Epithelial cell of prostate (primary cell): Measurements from ENCODE around the gene TADA3.

Source experiments
- DNase-seq: peaks from one replicate; pipeline ENCODE4 v3.0.0-alpha.2; 2011; ENCODE audit warnings: low read depth, low spot score
- H3K27ac ChIP-seq: fragments of 450-650 bp; 2 replicates; pipeline ENCODE4 v1.5.1; 2017; ENCODE audit warnings: mild to moderate bottlenecking

TADA3 gene

GRCh38 chr3:9810846-9811245 is 18.6 kb upstream of the TADA3 start:
- no peak for DNase-seq
- H3K27ac ChIP-seq: no peak overlapping the region

DNA sequence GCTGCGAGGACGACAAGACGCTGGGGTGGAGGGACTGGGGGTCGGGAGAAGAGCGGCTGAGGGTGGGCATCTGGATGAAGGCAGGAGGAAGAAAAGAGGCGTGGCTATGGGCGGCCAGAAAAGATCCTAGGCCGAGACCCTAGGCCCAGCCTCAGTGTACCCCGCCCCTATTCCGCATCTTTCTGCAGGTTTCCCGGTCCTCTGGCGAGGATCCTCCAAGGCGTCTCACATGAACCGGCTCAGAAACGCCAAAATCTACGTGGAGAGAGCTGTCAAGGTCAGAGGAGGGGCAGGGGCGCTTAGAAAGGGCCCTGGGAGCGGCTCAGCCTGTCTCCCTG is 18.1 kb upstream of the TADA3 start:
- H3K27ac ChIP-seq: peak overlapping the region; percentile 72
- DNase-seq: no peak

DNA sequence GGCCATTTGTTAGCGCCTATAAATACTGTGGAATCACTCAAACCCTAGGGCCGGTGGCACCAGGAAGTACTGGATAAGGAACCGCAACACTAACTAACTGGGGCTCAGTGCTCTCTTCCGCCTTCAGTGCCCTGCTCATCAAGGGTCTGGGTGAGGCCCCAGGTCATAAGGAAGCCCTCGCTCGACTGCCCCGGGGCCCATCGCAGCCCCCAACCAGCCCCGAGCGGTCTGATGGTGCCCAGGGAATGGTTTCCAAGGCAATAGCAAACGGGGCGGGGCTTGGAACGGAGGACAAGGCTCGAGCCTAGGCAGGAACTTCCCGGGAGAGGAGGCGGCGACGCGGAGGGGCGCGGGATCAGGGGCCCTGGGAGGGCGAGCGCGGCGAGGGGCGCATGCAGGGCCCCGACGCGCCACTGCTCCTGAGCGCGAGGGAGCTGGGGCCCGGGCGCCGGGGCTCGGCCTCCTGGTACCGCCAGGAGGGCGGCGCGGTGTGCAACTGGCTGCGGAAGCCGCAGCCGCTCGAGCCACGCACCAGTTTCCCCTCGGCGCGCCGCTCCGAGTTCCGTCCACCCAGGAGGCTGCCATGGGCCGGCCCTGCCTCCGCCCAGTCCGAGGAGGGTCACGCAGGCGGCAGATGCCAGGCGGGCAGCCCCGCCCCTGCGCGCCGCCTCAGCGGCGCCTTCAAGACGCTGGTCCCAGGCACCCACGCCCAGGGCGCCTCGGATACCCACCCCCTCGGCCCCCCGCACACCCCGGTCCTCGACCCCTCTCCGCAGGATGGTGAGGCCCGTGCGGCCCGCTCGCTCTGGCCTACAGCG is 17.6 kb upstream of the TADA3 start, which contains the start of gene TTLL3:
TTLL3 (plus strand) TSS at position 648 of the 818 bp plus-strand sequence. CDS start 400 bp downstream, outside the sequence.
- H3K27ac ChIP-seq: peak within 1 kb of the TSS; percentile 72
- no peak for DNase-seq

- H3K27ac ChIP-seq: peak overlapping the region; percentile 72
- DNase-seq: no peak
Observed at GRCh38 chr3:9809239-9809614, 17.0 kb upstream of the TADA3 start.

DNA sequence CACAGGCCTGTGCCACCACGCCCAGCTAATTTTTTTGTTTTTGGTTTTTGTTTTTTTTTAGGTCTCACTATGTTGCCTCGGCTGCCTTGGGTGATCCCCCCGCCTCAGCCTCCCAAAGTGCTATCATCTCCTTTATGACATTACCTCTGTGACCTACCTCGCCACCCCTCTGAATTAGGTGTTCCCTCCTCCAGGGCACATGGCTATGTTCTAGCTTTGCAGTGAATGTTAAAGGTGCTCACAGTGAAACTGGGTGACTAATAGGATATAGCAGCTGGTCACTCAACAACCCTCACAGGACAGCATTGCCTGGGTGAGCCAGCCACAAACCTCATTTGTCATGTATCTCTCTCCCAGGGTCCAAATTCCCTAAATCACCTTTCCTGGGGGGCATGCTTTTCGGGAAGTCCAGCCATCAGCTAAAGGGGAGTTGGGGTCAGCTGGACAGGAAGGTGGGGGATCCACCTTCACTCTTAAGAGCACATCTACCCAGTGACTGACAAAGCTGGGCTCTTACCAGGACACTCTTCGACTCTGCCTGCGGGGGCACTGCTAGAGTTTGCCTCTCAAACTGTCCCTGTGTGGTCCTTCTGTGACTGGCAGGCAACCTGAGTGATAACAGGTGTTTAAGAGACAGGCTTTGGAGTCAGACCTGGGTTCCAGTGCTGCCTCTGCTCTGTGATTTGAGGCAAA is 16.2 kb upstream of the TADA3 start:
- peak overlapping the region; percentile 72 for H3K27ac ChIP-seq
- DNase-seq: no peak

DNA sequence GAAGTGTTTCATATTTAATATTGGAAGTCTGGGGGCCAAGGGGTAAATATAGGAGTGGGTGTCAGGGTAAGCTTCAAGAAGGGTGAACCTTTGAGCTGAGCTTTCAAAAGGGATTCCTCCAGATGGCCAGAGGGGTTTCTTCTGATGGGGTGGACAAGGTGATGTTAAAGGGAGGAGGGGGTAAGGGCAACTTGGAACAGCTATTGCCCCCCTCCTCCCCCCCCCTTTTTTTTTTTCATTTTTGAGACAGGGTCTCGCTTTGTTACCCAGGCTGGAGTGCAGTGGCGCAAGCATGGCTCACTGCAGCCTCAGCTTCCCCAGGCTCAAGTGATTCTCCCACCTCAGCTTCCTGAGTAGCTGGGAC is 15.7 kb upstream of the TADA3 start:
- DNase-seq: no peak
- peak overlapping the region; percentile 72 for H3K27ac ChIP-seq

GRCh38 chr3:9806688-9807589 is 14.7 kb upstream of the TADA3 start:
- DNase-seq: no peak
- peak overlapping the region; percentile 72 for H3K27ac ChIP-seq

DNA sequence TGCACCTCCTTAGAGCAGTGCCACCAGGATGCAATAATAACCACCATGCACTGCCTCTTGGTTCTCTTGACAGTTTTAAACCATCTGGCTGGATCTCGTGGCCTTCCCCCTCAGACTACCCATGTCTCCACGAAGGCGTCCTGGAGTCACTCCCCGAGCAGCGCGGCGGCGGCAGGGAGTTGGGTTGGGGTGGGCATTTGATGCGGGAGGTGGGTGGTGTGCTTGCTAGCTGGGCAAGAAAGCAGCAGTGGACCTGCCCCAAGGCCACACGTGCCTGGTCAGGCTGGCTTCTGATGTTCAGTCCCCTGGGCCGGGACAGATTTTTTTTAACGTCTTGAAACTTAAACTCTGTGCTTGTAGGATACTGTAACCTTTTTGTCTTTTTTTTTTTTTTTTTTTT is 13.9 kb upstream of the TADA3 start:
- H3K27ac ChIP-seq: no peak overlapping the region
- no peak for DNase-seq

GRCh38 chr3:9804996-9805395 is 12.7 kb upstream of the TADA3 start:
- H3K27ac ChIP-seq: no peak overlapping the region

DNA sequence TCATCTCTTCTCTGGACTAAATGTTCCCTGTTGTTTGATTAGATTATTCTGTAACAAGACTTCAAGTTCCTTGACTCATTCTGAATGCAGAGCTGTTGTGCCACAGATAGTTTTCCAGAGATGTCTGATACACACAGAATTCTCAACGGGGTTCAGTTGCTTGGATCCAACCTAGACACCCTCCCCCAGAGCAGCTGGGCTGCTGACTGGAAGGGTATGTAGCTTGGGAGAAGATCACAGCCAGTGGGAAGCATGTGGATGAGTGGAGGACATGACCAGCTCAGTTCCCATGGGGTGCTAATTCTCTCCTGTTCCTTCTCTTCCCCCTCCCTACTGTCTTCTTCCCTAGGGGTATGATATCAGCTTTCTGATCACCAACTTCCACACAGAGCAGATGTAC is 11.2 kb upstream of the TADA3 start:
- DNase-seq: no peak

More at GRCh38 chr3:9804996-9805395, 12.7 kb upstream of the TADA3 start:
- no peak for DNase-seq

DNA sequence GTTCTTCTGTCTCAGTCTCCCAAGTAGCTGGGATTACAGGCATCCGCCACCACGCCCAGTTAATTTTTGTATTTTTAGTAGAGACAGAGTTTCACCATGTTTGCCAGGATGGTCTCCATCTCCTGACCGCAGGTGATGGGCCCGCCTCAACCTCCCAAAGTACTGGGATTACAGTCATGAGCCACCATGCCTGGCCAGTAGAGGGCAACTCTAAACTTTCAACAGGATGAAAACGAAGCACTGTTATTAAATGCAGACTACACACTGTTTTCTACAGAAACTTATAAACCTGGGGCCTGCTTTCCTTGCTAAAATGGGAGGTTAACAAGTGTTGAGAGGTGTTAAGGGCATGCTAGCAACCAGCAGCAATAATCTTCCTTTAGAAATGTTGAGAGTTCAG is 8.3 kb upstream of the TADA3 start:
- no peak overlapping the region for H3K27ac ChIP-seq
- no peak for DNase-seq

More for the DNA sequence above, 11.2 kb upstream of the TADA3 start:
- no peak overlapping the region for H3K27ac ChIP-seq

GRCh38 chr3:9797196-9797945 is 5.1 kb upstream of the TADA3 start:
- no peak overlapping the region for H3K27ac ChIP-seq
- no peak for DNase-seq

DNA sequence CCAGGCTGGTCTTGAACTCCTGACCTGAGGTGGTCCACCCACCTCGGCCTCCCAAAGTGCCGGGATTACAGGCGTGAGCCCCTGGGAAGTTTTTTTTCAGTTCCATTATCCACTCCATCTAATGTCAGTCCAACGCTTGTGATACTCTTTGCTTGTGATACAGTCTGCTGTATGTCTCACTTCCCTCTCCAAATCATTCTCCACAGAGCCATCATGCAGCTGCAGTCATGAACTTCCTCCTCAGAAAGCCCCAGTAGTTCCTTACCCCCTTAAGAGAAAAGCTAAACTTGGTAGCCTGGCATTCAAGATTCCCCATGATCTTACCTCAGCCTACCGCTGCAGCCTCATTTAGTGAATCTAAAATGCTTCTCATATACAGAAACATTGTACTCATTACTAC is 2.9 kb upstream of the TADA3 start:
- no peak for DNase-seq
- no peak overlapping the region for H3K27ac ChIP-seq

DNA sequence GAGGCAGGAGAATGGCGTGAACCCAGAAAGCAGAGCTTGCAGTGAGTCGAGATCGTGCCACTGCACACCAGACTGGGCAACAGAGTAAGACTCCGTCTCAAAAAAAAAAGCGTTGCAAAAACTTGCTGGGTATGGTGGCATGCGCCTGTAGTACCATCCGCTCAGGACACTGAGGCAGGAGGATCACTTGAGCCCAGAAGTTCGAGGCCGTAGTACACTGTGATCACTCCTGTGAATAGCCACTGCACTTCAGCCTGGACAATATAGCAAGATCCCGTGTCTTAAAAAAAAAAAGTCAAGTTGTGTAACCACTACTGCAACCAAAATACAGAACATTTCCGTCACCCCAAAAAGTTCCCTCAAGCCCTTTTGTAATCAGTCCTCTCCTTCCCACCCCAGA is 2.1 kb upstream of the TADA3 start:
- no peak for DNase-seq
- no peak overlapping the region for H3K27ac ChIP-seq

- no peak for DNase-seq
Observed at GRCh38 chr3:9793161-9793781, 998 bp upstream of the TADA3 start.

GRCh38 chr3:9791790-9792404 is 376 bp downstream of the TADA3 start:
- no peak for DNase-seq

More at GRCh38 chr3:9793161-9793781, 998 bp upstream of the TADA3 start:
- H3K27ac ChIP-seq: peak overlapping the region; percentile 86

DNA sequence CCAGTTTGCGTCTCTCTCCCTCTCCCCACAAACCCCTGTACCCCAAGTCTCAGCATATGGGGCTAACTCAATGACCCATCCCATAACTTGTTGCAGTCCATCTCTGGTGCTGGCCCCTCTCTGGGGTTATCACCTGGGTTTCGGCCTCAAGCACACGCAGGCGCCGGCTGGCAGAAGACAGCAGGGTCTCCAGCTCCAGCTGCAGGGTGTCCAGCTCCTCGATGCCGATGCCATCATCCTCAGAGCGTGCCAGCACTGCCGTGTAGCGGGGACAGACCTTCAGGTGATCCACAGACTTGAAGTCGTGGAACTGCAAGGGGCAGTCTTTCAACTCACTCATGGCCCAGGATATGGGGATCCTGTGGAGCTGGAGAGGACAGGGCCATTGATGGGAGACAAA is 1.1 kb downstream of the TADA3 start:
- DNase-seq: no peak
- H3K27ac ChIP-seq: peak overlapping the region; percentile 86

More at GRCh38 chr3:9791790-9792404, 376 bp downstream of the TADA3 start:
- H3K27ac ChIP-seq: peak overlapping the region; percentile 86

DNA sequence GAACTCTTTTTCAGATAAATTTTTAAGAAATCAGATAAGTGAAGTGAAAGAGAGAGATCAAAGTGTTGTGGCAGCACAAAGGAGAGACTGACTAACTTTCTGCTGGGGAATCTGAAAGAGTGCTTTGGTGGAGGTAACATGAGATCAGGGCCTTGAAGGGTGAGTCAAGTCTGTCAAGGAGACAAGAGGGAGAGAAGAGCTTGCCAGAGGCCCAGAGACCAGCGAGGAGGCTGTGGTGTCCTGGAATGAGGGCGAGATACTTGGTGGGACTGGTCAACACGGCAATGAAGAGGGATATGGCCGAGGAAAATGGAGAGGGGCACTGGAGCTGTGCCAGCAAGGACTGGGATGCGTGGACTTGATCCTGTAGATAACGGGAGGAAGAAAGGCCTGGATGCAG is 4.6 kb downstream of the TADA3 start:
- no peak overlapping the region for H3K27ac ChIP-seq
- DNase-seq: no peak
